Activated T-helper 1 cell treated with Interleukin-2 at 50 U/mL for 16 hours (primary cell): ENCODE measurements around the gene TNIP3.
"Not testable (repeated sequence)": the region's sequence is repeated elsewhere in the genome, so short reads cannot be mapped to it uniquely, and the experiment has no call there.

ENCODE experiments used
- DNase-seq: peaks from one replicate; pipeline ENCODE4 v3.0.0-alpha.2; 2020; ENCODE audit warnings: low read depth

Gene TNIP3

DNA sequence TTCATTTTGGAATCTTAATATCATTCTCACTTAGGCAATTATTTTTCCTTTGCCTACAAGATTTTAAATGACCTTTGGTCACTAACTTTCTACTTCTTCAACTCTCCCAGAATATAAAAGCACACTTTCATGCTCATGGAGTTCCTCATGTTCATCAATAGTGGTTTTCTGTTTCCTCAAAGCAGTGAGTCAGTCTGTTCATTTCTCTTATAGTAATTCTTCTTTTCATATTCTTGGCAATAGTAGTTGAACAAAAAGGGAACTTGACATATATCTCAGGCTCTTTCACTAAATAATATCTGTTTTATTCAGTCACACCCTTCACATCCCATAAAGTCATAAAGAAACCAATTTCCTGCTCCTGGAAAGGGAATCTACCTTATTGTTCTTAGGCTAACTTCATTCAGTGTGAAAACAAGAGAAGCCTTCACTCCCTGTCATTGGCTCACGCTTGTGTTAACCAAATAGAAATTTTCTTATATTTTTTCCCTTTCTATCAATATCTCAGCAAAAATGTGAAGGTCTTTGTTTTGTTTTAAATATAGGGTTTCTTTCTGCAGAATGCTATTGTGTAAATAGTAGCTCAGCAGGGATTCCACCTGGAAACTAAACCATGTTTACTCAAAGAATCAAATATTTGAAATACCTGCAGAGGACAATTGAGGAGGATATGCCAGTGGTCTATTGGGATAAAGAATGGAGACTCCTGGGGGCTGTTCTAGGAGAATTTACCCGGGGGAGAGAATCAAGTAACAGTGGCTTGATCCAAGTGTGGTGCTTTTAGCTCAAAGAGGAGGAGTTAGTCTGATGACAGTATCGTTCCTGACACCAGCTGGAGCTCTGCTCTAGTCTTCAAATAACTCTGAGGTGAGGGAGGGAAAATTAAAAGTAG is 13.4 kb upstream of the TNIP3 start:
- no peak for DNase-seq

DNA sequence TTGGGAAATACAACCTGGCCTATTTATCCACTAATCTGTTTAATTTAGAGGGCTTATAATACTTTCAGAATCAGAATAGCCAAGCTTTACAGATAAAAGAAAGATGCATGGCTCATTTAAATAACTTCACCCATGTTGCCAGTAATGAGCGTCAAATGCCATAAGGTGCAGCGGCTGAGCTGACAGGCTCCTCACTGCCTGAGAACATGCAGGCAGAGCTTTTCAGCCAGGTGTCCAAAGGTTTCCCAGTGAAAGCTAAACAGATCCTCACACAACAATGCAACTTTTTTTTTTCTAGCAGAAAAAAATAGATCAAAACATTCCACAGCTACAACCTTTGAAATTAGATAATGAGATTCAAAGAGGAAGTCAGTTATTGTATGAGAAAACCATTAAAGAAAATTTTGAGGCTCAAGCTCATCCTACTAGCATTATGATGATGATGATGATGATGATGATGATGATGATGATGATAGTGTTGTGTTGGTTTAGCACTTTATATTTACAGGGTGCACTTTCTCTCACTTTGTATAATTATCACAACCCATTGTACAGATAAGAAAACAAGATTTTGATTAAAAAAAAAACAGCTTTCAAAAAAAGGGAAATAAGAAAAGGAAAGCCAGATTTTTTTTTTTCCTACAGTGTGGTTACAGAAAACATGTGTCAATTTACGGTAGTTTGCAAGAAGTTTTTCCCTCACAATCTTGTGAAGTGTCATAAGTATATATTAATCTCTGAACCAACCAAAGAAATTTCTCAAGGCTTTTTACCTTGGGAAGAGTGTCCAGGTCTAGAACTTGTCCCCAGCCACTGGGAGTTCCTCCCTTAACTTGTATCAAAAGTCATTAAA is 12.2 kb upstream of the TNIP3 start:
- no peak for DNase-seq

DNA sequence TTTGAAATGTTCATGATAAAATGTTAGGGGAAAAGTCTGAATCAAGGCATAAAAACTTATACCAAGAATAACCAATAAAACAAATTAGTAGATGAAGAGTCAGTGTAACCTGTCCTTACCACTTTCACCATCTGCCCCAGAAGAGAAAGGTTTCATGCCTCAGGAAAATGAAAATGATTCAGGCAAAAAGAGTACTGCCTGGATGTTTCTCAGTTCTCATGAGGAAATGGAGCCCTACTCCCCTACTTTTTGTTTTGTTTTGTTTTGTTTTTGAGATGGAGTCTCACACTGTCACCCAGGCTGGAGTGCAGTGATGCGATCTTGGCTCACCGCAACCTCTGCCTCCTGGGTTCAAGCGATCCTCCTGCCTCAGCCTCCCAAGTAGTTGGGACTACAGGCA is 7.4 kb upstream of the TNIP3 start:
- not testable (repeated sequence) for DNase-seq

DNA sequence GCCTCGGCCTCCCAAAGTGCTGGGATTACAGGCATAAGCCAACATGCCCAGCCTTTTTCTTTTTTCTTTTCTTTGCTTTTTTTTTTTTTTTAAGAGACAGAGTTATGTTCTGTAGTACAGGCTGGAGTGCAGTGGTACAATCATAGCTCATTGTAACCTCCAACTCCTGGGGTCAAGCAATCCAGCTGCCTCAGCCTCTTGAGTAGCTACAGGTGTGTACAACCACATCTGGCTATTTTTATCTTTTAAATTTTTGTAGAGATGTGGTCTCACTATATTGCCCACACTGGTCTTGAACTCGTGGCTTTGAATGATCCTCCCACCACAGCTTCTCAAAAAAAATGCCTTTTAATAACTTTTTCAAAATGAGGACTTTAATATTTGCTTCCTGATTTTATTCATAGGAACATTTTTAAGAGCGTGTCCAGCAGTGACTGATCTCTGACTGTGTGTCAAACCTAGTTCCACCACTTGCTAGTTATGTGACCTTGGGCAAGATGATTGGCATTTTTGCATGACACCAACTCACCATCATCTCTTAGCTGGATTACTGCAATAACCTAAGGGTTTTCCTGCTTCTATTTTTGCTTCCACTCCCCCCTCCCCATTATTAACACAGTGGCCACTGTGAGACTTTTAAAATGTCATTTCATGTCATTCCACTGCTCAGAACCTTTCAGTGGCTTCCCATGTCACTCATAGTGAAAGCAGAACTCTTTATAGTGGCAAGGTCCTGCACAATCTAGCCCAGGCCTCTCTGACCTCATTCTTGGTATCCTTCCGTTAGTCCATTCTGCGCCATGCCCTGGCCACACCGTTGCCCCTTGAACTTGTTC is 4.5 kb upstream of the TNIP3 start:
- DNase-seq = no peak

DNA sequence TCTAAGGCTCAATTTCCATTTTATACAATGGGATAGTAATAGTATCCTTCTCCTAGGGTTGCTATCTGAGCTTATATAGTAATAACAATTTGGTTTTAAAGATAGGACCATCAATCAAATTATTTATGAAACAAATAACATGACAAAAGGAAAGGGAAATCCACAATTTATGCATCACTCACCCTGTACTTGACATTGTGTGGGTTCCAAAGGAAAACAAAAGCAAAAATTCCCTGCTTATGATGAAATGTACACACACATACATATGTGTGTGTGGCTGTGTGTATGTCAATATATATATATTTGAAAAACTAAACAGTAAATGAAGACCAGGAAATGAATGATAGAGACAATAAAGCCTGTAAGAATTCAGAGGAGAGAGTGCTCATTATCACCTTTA is 2.9 kb upstream of the TNIP3 start:
- DNase-seq = no peak

DNA sequence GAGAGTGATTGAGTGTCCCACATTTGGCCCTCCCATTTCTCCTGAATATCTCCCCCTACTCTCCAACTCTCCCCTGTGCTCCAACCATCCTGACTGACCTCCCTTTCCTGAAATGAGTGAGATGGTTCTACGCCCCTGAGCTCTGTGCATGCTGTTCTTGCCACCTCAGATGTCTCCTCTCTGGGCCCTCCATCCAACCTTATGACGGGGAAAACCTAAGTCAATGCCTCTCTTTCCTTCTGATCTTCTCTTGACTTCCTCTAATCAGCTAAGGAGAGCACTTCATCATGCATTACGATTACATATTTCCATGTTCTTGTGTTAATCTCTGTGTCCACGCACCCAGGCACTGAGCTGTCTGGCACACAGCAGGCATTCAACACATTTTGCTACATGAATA is 1.1 kb upstream of the TNIP3 start:
- DNase-seq = no peak

DNA sequence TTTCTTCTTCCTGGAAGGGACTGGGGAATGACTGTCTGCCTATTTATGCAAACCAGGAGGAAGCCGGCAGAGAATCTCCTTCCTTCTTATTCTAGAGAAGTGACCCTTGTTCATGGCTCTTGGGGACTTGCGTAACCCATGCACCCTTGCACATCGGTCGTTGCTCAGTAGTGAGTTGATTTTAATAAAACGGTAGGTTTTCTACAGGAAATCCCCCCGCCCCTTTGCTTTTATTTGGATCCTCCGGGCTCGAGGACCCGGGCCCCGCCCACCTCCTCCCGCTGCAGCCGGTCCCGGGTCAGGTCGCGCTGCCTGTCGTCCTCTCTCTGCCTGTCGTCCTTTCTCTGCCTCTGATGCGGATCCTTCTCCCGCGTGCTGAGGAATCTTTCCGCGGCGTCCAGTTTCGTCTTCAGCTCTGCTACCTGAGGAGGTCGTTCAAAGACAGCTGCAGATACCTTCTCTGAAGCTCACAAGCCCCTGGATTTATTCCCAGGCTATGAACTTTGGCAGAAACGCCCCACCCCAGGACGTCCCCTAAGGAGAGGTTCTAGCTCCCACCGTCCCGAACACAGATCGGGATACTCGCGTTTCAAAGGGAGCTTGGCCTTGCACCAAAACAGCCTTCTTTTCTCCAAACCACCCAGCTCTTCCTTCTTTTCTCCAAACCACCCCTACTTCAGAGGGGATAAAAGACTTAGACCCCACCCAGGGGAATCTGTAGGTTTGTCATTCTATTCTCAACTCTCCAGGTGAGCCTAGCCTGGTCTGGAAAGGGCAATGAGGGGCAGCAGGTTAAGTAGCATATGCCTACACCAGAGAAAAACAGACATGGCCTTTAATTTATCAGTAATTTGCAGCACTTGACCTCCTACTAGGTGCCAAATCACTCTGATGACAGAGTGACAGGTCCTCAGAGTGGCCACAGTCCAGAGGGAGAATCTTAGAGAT is 7.0 kb downstream of the TNIP3 start:
- DNase-seq = peak; percentile 11

DNA sequence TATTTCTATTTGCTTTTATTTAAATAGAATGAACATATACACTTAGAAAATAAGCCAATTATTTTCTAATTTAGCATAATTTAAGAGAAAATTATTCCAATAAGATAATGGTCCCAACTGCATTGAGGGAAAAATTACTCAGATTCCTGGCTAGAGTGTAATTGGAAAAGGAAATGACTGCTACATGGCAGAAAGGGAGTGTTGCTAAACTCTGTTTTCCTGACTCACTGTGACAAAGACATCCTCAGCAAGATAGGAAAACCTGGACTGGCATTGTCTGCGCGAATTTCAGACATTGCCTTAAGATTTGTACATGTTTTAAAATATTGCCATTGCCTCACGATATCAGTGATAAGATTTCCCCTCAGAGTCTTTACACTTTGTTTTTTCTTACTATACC is 8.2 kb downstream of the TNIP3 start:
- no peak for DNase-seq

DNA sequence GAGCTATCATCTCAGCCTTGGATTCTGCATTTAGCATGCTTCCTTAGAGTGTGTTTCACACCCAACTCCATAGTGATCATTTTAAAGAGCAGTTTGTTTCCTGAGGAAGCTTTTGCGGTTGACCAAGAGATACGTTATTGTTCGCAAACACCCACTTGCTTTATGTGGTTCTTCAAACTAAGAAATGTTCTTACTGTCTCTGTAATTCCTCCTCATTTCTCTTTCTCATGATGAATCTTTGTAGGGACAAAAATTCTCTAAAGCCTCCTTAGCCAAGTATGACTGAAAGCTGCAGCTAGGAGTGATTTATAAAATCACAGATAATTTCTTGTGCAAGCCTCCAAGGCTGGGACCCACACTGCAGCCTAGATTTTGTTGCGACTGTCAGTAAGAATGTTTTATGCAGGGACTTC is 10.0 kb downstream of the TNIP3 start:
- DNase-seq = no peak

DNA sequence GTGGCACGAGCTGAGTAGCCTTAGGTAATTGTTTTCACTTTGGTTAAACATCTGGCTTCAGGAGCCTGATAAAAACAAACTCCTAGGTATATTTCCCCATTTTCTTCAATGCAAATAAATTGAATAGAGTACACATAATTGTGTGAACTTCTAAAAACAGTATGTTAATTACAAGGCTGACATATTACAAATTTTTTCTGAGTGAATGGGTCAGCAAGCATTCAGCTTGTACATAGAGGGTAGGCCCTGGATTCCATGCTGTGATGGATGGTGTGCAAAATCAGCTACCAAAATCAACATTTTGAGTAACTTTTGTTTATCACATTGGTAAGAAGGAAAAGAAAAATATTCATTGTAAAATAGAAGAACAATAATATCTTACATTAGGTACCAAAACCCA is 12.2 kb downstream of the TNIP3 start:
- DNase-seq = no peak

DNA sequence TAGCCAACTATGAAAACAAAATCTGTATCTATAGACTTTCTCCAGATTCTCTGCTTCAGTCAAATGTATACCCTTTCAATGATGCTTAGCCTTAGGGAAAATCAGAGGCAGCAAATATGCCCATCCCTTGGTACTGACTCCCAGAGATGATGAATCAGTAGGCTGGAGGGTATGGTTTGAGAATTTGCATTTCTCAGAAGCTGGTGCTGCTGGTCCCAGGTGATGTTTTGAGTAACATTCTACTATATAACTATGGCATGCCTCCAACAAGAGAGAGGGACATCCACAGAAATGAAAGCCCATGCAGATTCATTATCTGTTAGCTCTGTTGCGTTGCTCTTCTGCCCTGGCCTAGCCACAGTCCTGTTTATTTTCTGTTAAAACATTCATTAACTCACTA is 13.6 kb downstream of the TNIP3 start:
- no peak for DNase-seq

DNA sequence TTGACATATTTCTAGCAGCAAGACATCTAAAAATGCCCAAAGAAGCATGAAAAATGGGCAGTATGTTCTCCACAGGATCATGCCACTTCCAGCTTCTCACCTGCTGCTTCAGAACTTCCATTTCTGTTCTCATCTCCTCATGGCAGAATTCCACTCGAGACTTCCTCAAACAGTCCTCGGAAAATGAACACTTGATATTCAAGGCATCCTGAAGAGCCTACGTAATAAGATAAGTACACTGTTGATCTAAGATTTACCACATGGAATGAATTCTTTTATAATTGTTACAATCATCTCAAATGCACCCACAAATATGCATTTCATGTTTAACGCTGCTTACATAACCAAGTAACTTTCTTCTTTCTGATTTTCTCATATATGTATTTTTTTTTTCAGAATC is 14.1 kb downstream of the TNIP3 start:
- no peak for DNase-seq

DNA sequence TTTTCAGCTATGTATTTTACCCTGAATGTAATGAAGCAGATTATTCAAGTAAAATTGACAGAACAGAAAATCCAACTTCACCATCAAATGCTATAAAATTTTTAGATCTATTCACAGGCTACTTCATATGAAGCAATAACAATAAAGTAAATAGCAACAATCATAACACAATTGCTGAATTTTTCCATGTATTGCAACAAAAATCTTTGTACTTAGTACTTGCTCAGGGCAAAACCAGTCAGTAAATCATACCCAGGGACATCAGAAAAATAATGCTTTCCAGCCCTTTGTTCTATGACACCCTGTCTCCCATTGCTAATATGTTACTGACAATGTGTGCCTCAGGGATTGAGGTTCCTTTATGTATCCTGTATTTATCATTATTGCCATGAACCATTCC is 15.5 kb downstream of the TNIP3 start:
- no peak for DNase-seq

DNA sequence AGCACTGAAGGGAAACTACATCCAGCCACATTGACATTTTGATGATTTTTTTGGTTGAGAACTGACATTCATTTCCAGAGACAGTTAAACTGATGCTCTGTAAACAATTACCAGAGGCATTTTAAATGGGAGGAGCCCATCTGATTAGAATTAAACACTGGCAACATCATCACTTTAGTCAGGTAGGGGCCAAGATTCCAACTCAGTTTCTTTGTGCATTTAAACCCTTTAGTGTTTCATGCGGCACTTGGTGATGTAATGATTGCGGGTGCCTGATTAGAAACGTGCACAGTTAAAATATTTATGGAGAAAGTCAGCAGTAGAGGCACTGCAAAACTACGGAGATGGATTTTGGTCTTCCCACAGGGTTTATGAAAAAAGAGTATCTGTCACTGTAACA is 16.1 kb downstream of the TNIP3 start:
- no peak for DNase-seq

DNA sequence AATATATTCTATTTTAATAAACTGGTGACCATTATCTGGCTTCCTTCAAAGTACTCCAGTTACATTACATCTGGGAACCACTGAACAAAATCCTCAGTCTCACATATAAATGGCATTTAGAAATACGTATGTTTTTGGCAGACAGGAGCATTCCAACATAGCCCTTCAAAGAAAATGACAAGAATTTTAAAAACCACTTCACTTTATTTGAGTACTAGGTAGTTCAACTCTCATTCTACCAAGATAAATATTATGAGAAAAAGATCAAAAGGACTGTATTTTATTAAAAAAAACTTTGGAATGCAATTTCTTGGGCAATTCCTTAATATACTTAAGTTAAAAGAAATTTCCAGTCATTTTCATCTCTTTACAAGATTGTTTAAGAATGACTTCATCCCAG is 17.6 kb downstream of the TNIP3 start:
- DNase-seq = no peak

DNA sequence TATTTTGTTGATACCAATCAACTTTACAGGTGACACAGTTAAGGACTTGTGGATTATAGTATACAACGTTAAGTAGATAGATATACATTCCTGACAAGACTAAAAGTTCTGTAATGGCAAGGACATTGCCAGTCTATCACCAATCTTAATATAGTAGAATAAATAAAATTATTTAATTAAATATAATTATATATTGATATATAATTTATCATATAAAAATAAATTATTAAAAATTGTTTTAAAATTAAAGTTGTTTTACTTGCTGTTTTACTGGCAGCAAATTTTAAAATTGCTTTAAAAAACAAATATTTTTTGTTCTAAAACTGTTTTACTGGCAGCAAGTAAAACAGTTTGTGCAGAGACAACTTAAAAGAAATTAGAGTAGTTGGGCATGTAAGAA is 18.7 kb downstream of the TNIP3 start:
- DNase-seq = no peak

DNA sequence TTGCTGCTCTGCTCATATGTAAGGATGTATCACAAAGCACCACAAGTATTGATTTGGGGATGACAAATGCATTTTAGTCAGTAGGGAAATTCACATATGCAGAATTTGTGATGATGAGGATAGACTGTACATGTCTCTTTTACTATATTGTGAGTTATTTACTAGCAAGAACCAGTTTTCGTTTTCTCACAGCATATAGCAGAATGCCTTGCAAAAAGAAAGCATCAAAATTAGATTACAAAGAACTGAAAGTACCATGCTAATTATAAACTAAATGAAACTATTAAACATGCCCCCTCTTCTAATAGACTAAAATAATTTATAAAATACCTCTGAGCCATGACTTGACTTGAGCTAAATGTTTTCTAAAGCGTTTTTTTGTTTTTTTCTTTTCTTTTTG is 20.1 kb downstream of the TNIP3 start:
- no peak for DNase-seq

DNA sequence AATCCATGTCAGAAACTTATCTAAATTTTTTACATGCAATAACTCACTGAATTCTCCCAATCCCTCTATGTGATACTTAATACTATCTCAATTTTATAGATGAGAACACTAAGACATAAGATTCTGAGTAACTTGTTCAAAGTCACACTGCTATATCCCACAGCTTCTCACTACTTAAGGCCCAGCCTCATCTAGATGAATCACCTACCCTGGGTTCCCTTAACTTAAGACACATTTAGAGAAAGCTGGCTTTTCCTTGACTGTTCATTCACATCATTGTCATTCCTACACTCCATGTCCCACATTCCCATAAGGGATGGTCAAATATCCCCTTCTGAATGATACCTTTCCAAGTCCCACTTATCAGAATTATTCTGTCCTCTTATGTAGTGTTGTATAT is 21.0 kb downstream of the TNIP3 start:
- no peak for DNase-seq

DNA sequence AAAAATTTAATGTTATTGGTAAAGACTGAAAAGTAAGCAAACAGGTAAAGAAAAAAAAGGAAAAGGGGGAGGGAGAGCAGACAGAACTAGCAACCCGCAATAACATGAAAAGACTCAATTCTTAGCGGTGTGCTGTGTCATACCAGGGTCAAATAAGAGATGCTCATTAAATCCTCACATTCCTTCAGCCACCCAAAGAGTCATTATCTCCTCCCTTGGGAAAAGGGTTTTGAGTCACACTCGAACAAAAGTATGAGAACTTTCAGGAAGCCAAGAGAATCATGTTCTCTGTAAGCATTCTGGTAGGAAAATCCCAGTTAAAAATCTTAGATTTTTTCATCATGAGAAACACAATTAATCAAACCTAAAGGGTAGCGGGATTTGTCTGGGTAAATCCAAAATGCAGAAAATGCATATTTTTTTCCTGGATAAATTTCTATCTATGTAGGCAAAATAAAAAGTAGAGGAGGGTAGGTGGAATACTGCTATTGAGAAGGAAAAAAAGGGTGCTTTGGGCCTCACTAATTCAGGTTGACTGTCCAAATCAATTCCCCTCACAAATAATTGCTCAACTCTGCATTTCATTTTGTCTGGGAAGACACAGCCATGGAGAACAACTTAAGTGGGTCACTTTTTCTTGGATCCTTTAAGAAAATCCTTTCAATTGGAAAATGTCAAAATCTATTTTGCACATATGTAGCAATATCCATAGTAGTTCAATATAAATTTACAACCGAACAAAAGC is 23.2 kb downstream of the TNIP3 start:
- DNase-seq = no peak

DNA sequence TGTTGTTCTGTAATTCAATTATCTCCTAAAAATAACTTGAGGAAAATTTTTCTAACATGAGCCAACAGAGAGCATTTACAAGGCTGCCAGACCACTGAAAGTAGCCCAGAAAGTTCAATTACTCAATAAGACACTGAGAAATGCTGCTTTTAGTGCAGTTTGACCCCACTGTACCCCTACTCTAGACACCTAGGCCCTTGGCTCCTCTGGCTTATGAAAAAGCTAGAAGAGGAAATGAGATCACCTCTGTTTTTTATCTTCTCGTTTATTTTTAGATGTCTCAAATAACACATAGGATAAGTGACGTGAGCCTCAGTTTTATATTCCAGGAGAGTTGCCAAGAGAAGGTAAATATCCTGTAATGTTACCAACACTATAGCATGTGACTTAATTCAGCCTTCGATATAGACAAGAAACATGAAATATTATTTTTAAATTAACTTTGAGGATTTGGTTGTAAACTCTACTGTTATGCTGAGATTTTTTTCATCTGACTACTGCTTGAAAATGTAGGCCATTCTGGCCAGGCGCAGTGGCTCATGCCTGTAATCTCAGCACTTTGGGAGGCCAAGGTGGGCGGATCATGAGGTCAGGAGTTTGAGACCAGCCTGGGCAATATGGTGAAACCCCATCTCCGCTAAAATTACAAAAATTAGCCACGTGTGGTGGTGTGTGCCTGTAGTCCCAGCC is 24.4 kb downstream of the TNIP3 start:
- no peak for DNase-seq
